Measurements from ENCODE around the gene RNF157.

The RNF157 gene

DNA sequence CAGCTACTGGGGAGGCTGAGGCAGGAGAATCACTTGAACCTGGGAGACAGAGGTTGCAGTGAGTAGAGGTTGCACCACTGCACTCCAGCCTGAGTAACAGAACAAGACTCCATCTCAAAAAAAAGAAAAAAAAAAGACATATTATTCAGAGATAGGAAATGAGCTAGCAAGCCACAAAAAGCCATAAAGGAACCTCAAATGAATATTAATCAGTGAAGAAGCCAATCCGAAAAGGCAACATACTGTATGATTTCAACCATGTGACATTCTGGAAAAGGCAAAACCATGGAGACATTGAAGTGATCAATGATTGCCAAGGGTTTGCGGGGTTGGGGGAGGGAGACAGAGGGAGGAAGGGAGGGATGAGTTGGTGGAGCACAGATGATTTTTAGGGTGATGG lies 128.3 kb downstream of the RNF157 start:
- Mint-ChIP-seq H3K4me1 (ENCODE audit: low read depth) (no peaks in the 10 kb centered on the region), H3K4me3 (no peak overlapping the region), H3K9me3 (no peaks in the 10 kb centered on the region), H3K27ac (no peak overlapping the region), H3K36me3 (ENCODE audit: low read depth) (no peaks in the 10 kb centered on the region), H3K27me3 (ENCODE audit: low read depth) (peaks cover 7% of the 10 kb centered on the region)
- no peak for DNase-seq (ENCODE audit: low spot score)

DNA sequence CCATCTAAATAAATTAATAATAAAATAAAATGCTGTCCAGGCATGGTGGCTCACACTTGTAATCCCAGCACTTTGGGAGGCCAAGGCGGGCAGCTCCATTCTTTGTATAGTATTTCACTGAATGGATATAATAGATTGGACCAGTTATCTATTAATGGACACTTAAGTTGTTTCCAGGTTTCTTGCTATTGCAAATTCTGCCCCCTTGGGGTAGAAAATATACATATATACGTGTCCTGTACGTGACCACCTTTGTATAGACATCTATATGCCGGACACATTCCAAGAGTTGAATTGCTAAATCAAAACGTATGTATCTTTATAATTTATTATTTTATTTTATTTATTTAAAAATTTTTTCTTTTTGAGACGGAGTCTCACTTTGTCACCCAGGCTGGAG lies 132.8 kb downstream of the RNF157 start:
- Mint-ChIP-seq H3K36me3 (ENCODE audit: low read depth) (no peaks in the 10 kb centered on the region), H3K27ac (no peak overlapping the region), H3K27me3 (ENCODE audit: low read depth) (peaks cover 7% of the 10 kb centered on the region), H3K4me3 (no peak overlapping the region), H3K4me1 (ENCODE audit: low read depth) (peaks cover 9% of the 10 kb centered on the region), H3K9me3 (no peaks in the 10 kb centered on the region)
- no peak for DNase-seq (ENCODE audit: low spot score)

DNA sequence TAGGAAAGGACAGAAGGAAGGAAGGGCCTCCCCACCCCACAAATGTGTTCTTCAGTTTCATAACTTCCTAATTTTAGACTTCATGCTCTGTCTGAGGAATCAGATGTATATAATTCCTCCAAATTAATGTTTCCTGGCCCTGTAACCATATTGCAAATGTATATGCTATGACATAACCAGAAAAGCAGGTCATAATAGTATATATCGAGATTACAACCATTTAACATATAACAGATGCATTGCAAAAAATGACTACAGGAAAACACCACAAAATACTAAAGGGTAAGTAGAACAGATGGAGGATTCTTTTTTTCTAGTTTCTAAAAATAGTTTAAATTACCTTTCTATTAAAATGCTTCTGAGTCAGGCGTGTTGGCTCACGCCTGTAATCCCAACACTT lies 133.6 kb downstream of the RNF157 start:
- DNase-seq (ENCODE audit: low spot score): no peak
- Mint-ChIP-seq H3K4me3 (no peak overlapping the region), H3K27me3 (ENCODE audit: low read depth) (no peaks in the 10 kb centered on the region), H3K9me3 (no peaks in the 10 kb centered on the region), H3K4me1 (ENCODE audit: low read depth) (peaks cover 9% of the 10 kb centered on the region), H3K36me3 (ENCODE audit: low read depth) (peaks cover 4% of the 10 kb centered on the region), H3K27ac (no peak overlapping the region)

DNA sequence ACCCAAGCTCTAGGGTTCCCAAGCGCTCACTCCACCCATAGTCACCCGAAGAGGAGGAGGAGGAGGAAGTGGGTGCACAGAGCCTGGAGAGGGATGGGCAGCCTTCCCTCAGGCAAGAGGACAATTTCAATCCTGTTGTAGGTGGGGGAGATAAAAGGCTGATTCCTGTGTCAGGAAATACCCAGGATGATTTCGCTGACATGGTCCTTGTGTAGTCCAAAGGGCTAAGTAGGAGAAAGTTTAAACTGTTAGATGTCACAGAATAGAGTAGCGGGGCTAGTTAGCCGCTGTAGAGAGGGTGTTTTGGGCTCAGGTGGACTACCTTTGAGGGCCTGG lies 135.4 kb downstream of the RNF157 start:
- Mint-ChIP-seq H3K27me3 (ENCODE audit: low read depth) (no peaks in the 10 kb centered on the region), H3K4me3 (peak overlapping the region; percentile 48), H3K36me3 (ENCODE audit: low read depth) (peaks cover 11% of the 10 kb centered on the region), H3K27ac (peak overlapping the region; percentile 26), H3K9me3 (no peaks in the 10 kb centered on the region), H3K4me1 (ENCODE audit: low read depth) (peaks cover 13% of the 10 kb centered on the region)
- DNase-seq (ENCODE audit: low spot score): no peak

DNA sequence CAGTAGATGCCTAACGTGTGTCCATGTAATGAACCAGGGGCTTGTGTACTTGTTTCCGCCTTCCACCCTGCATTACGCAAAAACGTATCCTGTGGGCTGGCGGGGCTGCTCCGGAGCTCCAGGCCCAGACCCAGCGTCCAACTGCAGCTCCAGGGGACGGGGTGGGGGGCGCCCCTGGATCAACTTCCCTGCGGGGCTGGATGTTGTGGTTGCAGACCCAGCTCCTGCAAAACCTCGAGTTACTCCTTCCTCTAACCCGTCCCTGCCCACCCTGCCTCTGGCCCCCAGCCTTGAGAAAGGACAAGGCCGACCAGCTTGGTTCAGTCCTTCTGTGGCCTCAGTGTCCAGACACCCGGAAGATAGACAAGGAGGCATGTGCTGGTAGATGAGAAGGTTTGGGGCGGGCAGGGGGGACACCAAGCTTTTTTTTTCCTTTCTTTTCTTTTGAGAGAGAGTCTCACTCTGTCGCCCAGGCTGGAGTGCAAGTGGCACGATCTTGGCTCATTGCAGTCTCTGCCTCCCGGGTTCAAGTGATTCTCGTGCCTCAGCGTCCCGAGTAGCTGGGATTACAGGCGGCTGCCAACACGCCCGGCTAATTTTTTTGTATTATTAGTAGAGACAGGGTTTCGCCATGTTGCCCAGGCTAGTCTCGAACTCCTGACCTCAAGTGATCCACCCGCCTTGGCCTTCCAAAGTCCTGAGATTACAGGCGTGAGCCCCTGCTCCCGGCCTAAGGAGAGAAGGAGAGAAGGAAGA lies 136.0 kb downstream of the RNF157 start:
- H3K4me3 Mint-ChIP-seq: peak overlapping the region; percentile 98
- no peaks in the 10 kb centered on the region for H3K27me3 Mint-ChIP-seq (ENCODE audit: low read depth)
- H3K36me3 Mint-ChIP-seq (ENCODE audit: low read depth): peaks cover 17% of the 10 kb centered on the region
- no peaks in the 10 kb centered on the region for H3K9me3 Mint-ChIP-seq
- no peak for DNase-seq (ENCODE audit: low spot score)
- H3K27ac Mint-ChIP-seq: peak overlapping the region; percentile 95
- H3K4me1 Mint-ChIP-seq (ENCODE audit: low read depth): peaks cover 14% of the 10 kb centered on the region

DNA sequence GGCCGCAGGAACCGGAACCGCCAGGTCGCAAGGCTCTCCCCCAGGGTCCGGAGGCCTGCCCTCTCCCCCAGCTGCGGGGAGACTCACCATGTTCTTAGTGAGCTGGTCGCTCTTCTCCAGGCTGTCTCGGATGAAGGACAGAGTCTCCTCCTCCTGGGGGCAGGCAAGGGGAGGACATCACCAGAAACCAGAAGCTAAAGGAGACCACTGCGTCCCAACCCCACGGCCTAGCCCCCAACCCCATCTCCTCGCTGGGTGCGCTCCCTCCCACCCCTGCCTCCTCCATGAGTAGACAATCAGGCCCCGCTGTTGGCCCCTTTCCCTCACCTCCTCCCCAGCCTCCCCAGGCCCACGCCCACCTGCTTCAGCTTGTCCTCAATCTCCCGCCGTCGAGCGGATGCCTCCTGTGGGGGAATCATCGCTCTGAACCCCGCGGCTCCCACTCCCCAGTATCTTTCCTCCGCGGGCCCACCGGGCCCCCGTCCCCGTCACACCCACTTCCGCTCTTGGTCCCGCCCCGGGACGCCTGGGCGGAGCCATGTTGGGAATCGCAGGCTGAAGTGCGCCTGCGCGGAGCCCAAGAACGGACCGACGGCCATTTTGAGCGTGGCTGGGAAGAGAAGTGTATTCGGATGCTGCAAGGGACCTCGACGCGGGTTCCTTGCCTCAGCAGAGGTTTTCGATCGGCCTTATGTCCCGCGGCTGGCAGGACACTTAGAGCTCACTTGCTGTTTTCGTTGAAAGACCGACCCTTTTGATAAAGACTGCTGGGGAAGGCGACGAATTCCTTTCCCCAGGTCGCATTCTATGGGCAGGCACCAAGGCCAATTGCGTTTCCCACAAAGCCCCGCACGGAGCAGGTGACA lies 136.8 kb downstream of the RNF157 start, which contains the start of gene EXOC7:
TSS of gene EXOC7 (minus strand) at position 514 of the 866 bp plus-strand sequence. CDS start at position 419, 95 bp downstream.
- H3K9me3 Mint-ChIP-seq: no peaks in the 10 kb centered on the region
- peaks cover 14% of the 10 kb centered on the region for H3K4me1 Mint-ChIP-seq (ENCODE audit: low read depth)
- H3K4me3 Mint-ChIP-seq: peak within 1 kb of the TSS; percentile 98
- peaks cover 22% of the 10 kb centered on the region for H3K36me3 Mint-ChIP-seq (ENCODE audit: low read depth)
- DNase-seq (ENCODE audit: low spot score): peak; percentile 94
- H3K27me3 Mint-ChIP-seq (ENCODE audit: low read depth): no peaks in the 10 kb centered on the region
- peak within 1 kb of the TSS; percentile 95 for H3K27ac Mint-ChIP-seq

DNA sequence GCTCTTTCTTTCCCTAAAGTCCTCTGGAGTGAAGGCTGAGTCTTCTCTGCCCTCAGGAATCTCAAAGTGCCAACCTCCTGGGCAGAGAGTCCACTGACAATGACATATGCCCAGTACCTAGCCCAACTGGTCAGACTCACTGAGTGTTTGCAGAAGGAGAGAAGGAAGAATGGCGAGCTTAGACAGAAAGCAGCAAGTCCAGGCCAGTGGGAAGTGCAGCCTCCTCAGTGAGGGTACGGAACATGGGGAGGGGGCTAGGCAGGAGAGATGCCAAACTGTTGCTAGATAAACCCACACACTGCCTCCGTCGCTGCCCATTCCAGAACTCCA lies 137.4 kb downstream of the RNF157 start:
- peaks cover 14% of the 10 kb centered on the region for H3K4me1 Mint-ChIP-seq (ENCODE audit: low read depth)
- H3K4me3 Mint-ChIP-seq: peak overlapping the region; percentile 98
- no peaks in the 10 kb centered on the region for H3K27me3 Mint-ChIP-seq (ENCODE audit: low read depth)

DNA sequence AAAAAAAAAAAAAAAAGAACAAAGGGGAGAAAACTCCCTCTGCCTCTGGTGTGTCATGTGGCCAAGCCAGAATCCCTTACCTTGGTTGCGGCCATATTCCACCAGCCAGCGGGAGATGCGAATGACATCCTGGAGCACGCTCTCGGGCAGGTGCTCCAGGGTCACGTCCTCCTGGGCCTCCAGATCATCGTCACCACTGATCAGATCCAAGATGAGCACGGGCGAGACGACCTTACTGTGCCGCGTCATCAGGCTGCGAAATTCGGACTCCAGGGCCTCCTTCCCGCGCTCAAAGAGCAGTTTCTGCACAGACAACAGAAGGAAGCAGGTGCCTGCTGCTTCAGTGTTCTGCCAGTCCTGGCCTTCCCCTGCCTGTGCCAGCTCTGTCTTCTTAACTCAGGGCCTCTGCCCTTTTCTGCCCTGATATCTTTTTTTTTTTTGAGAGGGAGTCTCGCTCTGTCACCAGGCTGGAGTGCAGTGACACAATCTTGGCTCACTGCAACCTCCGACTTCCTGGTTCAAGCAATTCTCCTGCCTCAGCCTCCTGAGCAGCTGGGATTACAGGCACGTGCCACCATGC lies 142.5 kb downstream of the RNF157 start:
- Mint-ChIP-seq H3K27ac (no peak overlapping the region), H3K4me3 (no peak overlapping the region), H3K4me1 (ENCODE audit: low read depth) (peaks cover 8% of the 10 kb centered on the region), H3K27me3 (ENCODE audit: low read depth) (no peaks in the 10 kb centered on the region), H3K36me3 (ENCODE audit: low read depth) (peaks cover 50% of the 10 kb centered on the region), H3K9me3 (no peaks in the 10 kb centered on the region)
- DNase-seq (ENCODE audit: low spot score): no peak

More for the DNA sequence above, 137.4 kb downstream of the RNF157 start:
- no peak for DNase-seq (ENCODE audit: low spot score)
- H3K36me3 Mint-ChIP-seq (ENCODE audit: low read depth): peaks cover 24% of the 10 kb centered on the region
- peak overlapping the region; percentile 95 for H3K27ac Mint-ChIP-seq
- H3K9me3 Mint-ChIP-seq: no peaks in the 10 kb centered on the region

DNA sequence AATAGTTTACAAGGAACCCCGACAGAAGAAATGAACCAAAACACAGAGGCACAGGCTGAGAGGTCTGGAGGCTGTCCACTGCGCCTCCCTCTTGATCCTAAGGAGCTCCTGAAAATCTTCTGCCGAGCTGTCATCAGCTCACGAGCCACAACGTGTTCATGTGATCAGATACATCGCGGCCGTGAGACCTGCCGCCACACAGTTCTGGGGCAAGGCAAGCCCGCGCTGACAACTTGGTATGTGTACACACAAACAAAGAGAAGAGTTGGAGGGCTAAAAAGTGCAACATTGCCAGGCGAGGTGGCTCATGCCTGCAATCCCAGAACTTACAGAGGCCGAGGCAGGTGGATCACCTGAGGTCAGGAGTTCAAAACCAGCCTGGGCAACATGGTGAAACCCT lies 144.3 kb downstream of the RNF157 start:
- Mint-ChIP-seq H3K27ac (no peak overlapping the region), H3K4me1 (ENCODE audit: low read depth) (peaks cover 7% of the 10 kb centered on the region), H3K9me3 (no peaks in the 10 kb centered on the region), H3K27me3 (ENCODE audit: low read depth) (no peaks in the 10 kb centered on the region), H3K4me3 (no peak overlapping the region), H3K36me3 (ENCODE audit: low read depth) (peaks cover 50% of the 10 kb centered on the region)
- DNase-seq (ENCODE audit: low spot score): no peak

DNA sequence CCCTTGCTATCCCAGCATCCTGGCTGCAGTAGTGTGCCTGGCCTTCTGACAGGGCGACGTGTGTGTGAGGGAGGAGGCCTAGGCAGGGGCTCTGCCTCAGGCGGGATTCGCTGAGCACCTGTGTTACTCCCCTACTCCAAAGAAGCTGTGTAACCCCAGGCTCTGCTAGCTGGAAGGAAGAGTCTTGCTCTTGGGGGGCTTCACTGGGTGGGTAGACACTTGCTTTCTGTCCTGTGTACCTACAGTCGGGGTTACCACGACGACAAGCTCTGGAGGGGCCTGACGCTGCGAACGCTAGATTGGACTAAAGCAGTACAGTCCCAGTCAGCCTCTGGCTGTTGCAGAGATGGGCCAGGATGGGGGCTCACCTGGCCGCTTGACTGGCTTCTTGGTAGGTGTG lies 146.2 kb downstream of the RNF157 start:
- Mint-ChIP-seq H3K4me3 (no peak overlapping the region), H3K27me3 (ENCODE audit: low read depth) (no peaks in the 10 kb centered on the region), H3K4me1 (ENCODE audit: low read depth) (peaks cover 4% of the 10 kb centered on the region), H3K9me3 (no peaks in the 10 kb centered on the region), H3K27ac (no peak overlapping the region), H3K36me3 (ENCODE audit: low read depth) (peaks cover 45% of the 10 kb centered on the region)
- no peak for DNase-seq (ENCODE audit: low spot score)

DNA sequence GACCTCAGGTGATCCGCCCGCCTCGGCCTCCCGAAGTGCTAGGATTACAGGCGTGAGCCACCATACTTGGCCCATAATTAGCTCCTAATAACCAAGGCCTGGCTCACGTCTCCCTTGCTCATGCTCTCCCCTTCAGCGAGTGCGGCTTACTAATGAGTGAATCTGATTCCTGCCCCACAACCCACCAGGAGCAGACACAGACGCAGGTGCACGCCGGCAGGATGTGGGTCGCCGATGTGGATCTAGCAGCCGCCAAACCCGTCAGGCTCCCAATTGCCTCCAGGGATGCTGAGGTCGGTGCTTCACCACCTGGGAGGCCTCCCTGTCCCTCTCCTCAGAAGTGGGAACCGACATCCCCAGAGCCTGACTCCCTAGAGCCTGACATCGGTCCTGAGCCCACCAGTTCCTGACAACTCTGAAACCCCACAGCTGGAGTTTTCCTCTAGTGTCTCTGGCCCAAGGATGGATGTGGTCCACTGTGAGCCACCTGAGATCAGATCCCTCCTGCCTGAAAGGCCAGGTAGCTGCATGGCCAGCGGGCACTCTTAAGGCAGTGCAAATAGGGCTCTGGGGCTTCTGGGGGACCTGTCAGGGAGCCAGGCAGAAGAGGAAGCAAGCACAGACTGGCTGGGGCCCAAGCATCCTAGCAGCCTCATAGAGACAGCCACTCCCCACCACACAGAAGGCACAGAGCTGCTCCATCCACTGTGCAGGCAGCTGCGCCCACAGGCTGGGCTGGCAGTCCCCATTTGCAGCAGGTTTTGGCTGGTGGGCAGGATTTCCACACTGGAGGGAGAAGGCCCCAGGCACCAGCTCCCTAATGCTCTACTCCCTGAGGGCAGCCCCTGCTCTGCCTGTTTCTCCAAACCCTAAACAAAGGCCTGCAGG lies 147.5 kb downstream of the RNF157 start:
- H3K4me1 Mint-ChIP-seq (ENCODE audit: low read depth): peaks cover 4% of the 10 kb centered on the region
- H3K9me3 Mint-ChIP-seq: no peaks in the 10 kb centered on the region
- no peaks in the 10 kb centered on the region for H3K27me3 Mint-ChIP-seq (ENCODE audit: low read depth)
- no peak overlapping the region for H3K27ac Mint-ChIP-seq
- no peak for DNase-seq (ENCODE audit: low spot score)
- H3K36me3 Mint-ChIP-seq (ENCODE audit: low read depth): peaks cover 44% of the 10 kb centered on the region
- H3K4me3 Mint-ChIP-seq: no peak overlapping the region
